ENCODE data around the gene ZMAT5.

The ZMAT5 gene

DNA sequence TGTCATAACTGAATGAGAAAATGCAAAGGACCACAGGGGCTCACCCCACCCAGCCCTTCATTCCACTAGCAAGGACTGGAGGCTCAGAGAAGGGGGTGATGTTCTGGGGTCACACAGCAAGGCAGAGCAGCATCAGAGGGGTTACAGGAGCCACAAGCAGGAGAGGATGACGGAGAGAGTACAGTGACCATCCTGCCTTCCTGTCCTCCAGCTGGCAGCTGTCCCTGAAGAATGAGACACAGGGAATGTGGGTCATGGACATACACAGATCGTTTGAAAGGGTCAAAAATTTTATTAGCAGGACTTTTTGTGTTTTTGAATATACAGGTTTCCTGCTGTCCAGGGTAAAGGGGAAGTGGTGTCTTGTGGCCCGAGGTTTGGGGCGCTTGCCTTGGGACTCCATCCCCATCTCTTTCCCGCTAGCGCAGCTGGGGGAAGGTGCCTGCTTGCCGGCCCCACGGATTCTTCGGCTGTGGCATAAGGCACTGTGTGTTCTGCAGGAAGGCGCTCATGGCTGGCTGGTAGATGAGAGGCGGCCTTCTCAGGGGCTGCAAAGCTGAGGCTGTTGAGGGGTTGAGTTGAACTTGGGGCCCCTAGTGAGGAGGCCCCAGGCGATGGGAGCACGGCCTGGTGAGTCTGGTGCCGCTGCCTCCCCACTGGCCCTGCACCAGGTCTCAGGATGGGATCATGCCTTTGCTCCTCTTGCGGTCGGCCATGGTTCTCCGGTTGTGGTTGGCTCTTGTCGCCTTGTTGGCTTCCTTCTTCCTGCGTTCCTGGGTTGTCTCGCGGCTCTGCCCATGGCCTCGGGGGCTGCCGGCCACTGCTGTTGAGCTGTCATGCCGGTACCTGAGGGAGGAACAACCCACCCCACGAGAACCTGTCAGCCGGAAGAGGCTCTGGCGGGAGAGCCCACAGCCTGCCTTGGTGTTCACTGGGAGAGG lies 21.8 kb upstream of the ZMAT5 start:
- TF ChIP-seq, protein P1, sequence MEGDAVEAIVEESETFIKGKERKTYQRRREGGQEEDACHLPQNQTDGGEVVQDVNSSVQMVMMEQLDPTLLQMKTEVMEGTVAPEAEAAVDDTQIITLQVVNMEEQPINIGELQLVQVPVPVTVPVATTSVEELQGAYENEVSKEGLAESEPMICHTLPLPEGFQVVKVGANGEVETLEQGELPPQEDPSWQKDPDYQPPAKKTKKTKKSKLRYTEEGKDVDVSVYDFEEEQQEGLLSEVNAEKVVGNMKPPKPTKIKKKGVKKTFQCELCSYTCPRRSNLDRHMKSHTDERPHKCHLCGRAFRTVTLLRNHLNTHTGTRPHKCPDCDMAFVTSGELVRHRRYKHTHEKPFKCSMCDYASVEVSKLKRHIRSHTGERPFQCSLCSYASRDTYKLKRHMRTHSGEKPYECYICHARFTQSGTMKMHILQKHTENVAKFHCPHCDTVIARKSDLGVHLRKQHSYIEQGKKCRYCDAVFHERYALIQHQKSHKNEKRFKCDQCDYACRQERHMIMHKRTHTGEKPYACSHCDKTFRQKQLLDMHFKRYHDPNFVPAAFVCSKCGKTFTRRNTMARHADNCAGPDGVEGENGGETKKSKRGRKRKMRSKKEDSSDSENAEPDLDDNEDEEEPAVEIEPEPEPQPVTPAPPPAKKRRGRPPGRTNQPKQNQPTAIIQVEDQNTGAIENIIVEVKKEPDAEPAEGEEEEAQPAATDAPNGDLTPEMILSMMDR (IDR thresholded peaks at IDR 0.05; ENCODE audit: low read length) = no peak
- no peak for TF ChIP-seq EZH2 (IDR thresholded peaks at IDR 0.05; ENCODE audit: borderline replicate concordance, low read length)
- H3F3A ChIP-seq (ENCODE audit: insufficient read depth, low read length) = no peaks in the 10 kb centered on the region
- no peaks in the 10 kb centered on the region for H3K9me3 ChIP-seq (ENCODE audit: low read length)
- H3K4me2 ChIP-seq (ENCODE audit: low read length) = no peak overlapping the region
- H3K79me2 ChIP-seq (ENCODE audit: insufficient read depth, low read length) = no peaks in the 10 kb centered on the region
- H3K27ac ChIP-seq (ENCODE audit: low read depth, low read length, poor library complexity, severe bottlenecking) = no peak overlapping the region
- no peaks in the 10 kb centered on the region for H3K4me1 ChIP-seq (ENCODE audit: insufficient read depth, low read length, severe bottlenecking)
- H3K27me3 ChIP-seq (ENCODE audit: insufficient read depth, low read length) = no peaks in the 10 kb centered on the region
- H2AFZ ChIP-seq (ENCODE audit: low read length) = no peak overlapping the region
- H3K36me3 ChIP-seq (ENCODE audit: insufficient read depth, low read length) = peaks cover 59% of the 10 kb centered on the region
- no peaks in the 10 kb centered on the region for H3K9me2 ChIP-seq (ENCODE audit: low read depth, low read length)
- no peak overlapping the region for H3K4me3 ChIP-seq (ENCODE audit: low read depth, low read length, poor library complexity, severe bottlenecking)
- no peaks in the 10 kb centered on the region for H4K20me1 ChIP-seq (ENCODE audit: insufficient read depth, low read length)
- H3K9ac ChIP-seq (ENCODE audit: low read length) = no peak overlapping the region

DNA sequence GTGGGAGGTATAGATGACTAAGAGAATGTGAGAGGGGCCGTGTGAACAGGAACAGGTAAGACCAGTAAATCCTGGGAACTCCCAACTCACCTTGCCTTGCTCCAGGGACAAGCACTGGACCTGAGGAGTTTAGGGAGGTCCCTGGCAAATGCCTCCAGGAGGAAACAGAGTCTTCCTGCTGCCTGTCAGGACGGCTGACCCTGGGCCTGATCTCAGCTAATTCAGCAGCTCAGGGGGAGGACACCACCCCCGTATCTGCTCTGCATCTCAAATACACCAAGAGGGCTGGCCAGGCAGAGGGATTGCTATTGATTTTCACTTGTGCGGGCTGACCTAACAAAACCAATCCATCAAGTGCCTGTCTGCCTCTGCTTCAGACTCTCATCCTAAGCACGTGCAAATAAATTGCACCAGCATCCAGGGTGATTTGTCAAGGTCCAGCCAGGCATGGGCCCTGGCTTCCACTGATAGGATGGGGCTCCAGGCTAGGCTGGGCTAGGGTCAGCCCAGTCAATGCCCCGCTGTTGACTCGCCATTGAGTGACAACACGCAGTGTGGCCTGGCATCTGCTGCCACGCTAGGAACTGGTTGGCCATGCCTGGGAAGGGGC lies 20.7 kb upstream of the ZMAT5 start:
- H3K9me3 ChIP-seq (ENCODE audit: low read length) = no peaks in the 10 kb centered on the region
- TF ChIP-seq EZH2 (IDR thresholded peaks at IDR 0.05; ENCODE audit: borderline replicate concordance, low read length) = no peak
- TF ChIP-seq, protein P1 (IDR thresholded peaks at IDR 0.05; ENCODE audit: low read length) = no peak
- no peak overlapping the region for H3K27ac ChIP-seq (ENCODE audit: low read depth, low read length, poor library complexity, severe bottlenecking)
- no peaks in the 10 kb centered on the region for H3K27me3 ChIP-seq (ENCODE audit: insufficient read depth, low read length)
- H3K9ac ChIP-seq (ENCODE audit: low read length) = no peak overlapping the region
- no peaks in the 10 kb centered on the region for H4K20me1 ChIP-seq (ENCODE audit: insufficient read depth, low read length)
- no peak overlapping the region for H3K4me3 ChIP-seq (ENCODE audit: low read depth, low read length, poor library complexity, severe bottlenecking)
- H3K4me2 ChIP-seq (ENCODE audit: low read length) = no peak overlapping the region
- H3K79me2 ChIP-seq (ENCODE audit: insufficient read depth, low read length) = no peaks in the 10 kb centered on the region
- no peak overlapping the region for H2AFZ ChIP-seq (ENCODE audit: low read length)
- peaks cover 48% of the 10 kb centered on the region for H3K36me3 ChIP-seq (ENCODE audit: insufficient read depth, low read length)
- no peaks in the 10 kb centered on the region for H3F3A ChIP-seq (ENCODE audit: insufficient read depth, low read length)
- no peaks in the 10 kb centered on the region for H3K9me2 ChIP-seq (ENCODE audit: low read depth, low read length)
- H3K4me1 ChIP-seq (ENCODE audit: insufficient read depth, low read length, severe bottlenecking) = no peaks in the 10 kb centered on the region

DNA sequence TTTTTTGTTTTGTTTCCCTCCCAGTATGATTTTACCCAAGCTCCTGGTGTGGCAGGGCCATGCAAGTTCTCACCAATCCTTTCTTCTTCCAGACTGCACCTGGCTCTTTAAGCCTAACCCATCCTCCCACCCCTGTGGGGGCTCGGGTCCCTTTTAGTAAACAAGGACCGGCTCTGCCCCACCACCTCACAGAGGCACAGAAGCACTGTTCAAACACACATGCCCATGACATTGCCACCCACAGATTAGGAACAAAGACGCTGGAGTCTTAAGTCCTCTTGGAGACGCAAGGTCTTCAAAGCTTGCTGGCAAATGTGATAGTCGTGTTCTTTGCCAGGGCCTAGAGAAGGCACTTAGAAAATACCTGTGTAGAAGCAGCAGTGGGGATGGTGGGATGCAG lies 19.2 kb upstream of the ZMAT5 start:
- no peak overlapping the region for H3K4me2 ChIP-seq (ENCODE audit: low read length)

More for the DNA sequence above, 19.2 kb upstream of the ZMAT5 start:
- Histone ChIP-seq H3K36me3 (ENCODE audit: insufficient read depth, low read length) (peaks cover 37% of the 10 kb centered on the region), H3F3A (ENCODE audit: insufficient read depth, low read length) (no peaks in the 10 kb centered on the region), H3K79me2 (ENCODE audit: insufficient read depth, low read length) (no peaks in the 10 kb centered on the region), H3K9ac (ENCODE audit: low read length) (no peak overlapping the region), H3K9me2 (ENCODE audit: low read depth, low read length) (no peaks in the 10 kb centered on the region), H4K20me1 (ENCODE audit: insufficient read depth, low read length) (no peaks in the 10 kb centered on the region), H3K4me1 (ENCODE audit: insufficient read depth, low read length, severe bottlenecking) (no peaks in the 10 kb centered on the region), H3K4me3 (ENCODE audit: low read depth, low read length, poor library complexity, severe bottlenecking) (no peak overlapping the region), H2AFZ (ENCODE audit: low read length) (no peak overlapping the region), H3K27ac (ENCODE audit: low read depth, low read length, poor library complexity, severe bottlenecking) (no peak overlapping the region), H3K9me3 (ENCODE audit: low read length) (no peaks in the 10 kb centered on the region), H3K27me3 (ENCODE audit: insufficient read depth, low read length) (no peaks in the 10 kb centered on the region)
- TF ChIP-seq, protein P1 (IDR thresholded peaks at IDR 0.05; ENCODE audit: low read length) = no peak
- no peak for TF ChIP-seq EZH2 (IDR thresholded peaks at IDR 0.05; ENCODE audit: borderline replicate concordance, low read length)

All from OCI-LY1 (cell line).